ENCODE results near the gene CHRND.

DNA sequence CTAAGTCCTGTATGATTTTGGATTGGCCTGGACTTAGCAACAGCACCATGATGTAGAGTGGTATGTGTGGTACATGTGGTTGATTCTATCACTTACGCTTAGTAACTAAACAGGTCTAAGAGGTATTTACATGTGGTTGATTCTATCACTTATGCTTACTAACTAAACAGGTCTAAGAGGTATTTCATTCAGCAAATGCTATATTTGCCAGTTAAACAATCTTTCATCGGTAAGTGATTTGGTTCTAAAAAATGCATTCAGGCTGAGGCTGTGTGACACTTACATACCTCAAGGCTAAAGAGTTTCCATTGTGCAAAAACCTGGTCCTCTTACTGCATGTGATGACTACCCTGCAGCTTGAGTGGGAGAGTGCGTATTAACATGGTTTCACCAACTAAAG, 37.6 kb downstream of the CHRND start:
- no peak for TF ChIP-seq POLR2A (IDR thresholded peaks at IDR 0.05)
- TF ChIP-seq, protein P1, sequence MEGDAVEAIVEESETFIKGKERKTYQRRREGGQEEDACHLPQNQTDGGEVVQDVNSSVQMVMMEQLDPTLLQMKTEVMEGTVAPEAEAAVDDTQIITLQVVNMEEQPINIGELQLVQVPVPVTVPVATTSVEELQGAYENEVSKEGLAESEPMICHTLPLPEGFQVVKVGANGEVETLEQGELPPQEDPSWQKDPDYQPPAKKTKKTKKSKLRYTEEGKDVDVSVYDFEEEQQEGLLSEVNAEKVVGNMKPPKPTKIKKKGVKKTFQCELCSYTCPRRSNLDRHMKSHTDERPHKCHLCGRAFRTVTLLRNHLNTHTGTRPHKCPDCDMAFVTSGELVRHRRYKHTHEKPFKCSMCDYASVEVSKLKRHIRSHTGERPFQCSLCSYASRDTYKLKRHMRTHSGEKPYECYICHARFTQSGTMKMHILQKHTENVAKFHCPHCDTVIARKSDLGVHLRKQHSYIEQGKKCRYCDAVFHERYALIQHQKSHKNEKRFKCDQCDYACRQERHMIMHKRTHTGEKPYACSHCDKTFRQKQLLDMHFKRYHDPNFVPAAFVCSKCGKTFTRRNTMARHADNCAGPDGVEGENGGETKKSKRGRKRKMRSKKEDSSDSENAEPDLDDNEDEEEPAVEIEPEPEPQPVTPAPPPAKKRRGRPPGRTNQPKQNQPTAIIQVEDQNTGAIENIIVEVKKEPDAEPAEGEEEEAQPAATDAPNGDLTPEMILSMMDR (IDR thresholded peaks at IDR 0.05) = no peak
